ENCODE measurements around the gene ANKRD65. TPM values are rescaled to one million over a fixed set of nuclear protein-coding genes. Genes with fewer than 3 reads are reported as not detected.
"Not testable (repeated sequence)": the region's sequence is repeated elsewhere in the genome, so short reads cannot be mapped to it uniquely, and the experiment has no call there.

The ANKRD65 gene
- total RNA-seq, 1 experiment from 2014 or later: not detected

- no peak for TF ChIP-seq SIN3A (IDR thresholded peaks at IDR 0.05; ENCODE audit: low read depth)
- TF ChIP-seq CBX3 (IDR thresholded peaks at IDR 0.05; ENCODE audit: low read depth): no peak
- TF ChIP-seq SP1 (IDR thresholded peaks at IDR 0.05; ENCODE audit: low read depth): no peak
- no peak for TF ChIP-seq ELF1 (IDR thresholded peaks at IDR 0.05; ENCODE audit: borderline replicate concordance, low read depth)
- TF ChIP-seq FOSL1 (IDR thresholded peaks at IDR 0.05; ENCODE audit: low read depth): no peak
These were observed 33.7 kb downstream of the ANKRD65 start (continued) for GRCh38 chr1:1387098-1388077.

DNA sequence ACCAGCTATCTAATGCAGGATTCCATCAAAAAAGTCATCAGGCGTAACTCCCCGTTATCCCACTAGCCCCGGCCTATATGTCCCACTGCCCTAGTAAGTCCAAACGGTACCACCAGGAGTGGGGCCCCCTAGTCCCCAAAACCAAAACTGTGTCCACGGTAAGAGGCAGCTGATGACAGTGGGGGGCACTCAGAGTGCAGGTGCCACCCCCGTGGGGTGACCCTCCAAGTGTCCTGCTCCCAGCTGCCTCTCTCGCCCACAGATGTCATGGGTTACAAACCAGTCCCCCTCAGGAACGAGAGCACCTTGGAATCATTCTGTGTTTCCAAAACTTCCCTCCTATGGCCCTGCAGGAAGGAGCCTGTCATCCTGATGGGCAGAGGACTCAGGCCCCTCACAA lies 35.1 kb downstream of the ANKRD65 start:
- Histone ChIP-seq H4K20me1 (ENCODE audit: insufficient read depth) (no peaks in the 10 kb centered on the region), H2AFZ (ENCODE audit: low read depth, low read length, poor library complexity, severe bottlenecking) (no peak overlapping the region), H3K9me2 (ENCODE audit: insufficient read depth) (no peaks in the 10 kb centered on the region), H3K4me1 (ENCODE audit: control insufficient read depth in 1 of 2, insufficient read depth in 2 of 2, low read length in 2 of 2) (no peaks in the 10 kb centered on the region), H3K9me3 (ENCODE audit: control insufficient read depth in 1 of 2, insufficient read depth in 1 of 2, low read depth in 1 of 2, low read length in 2 of 2) (no peaks in the 10 kb centered on the region), H3K27me3 (ENCODE audit: insufficient read depth, low read length) (no peaks in the 10 kb centered on the region), H3K27ac (ENCODE audit: low read depth, low read length) (no peak overlapping the region), H3K79me2 (ENCODE audit: insufficient read depth, low read length) (peaks cover 17% of the 10 kb centered on the region; the same call in 1 of the 2 replicates), H3K9ac (ENCODE audit: low read length) (no peak overlapping the region), H3K4me2 (ENCODE audit: low read length) (no peak overlapping the region), H3K4me3 (replicated peaks in 1 of 2; ENCODE audit: low read depth in 1 of 2, low read length in 2 of 2) (no peak overlapping the region), H3K36me3 (ENCODE audit: control insufficient read depth in 1 of 2, insufficient read depth in 2 of 2, low read length in 2 of 2) (peaks cover 38 to 47% of the 10 kb centered on the region in 2 experiments)
- no peak for TF ChIP-seq CBX3 (IDR thresholded peaks at IDR 0.05; ENCODE audit: low read depth)
- TF ChIP-seq POLR2A (IDR thresholded peaks at IDR 0.05; ENCODE audit: borderline replicate concordance, extremely low read depth, insufficient read depth, insufficient read length): no peak
- TF ChIP-seq ELF1 (IDR thresholded peaks at IDR 0.05; ENCODE audit: borderline replicate concordance, low read depth): no peak
- no peak for TF ChIP-seq EGR1 (IDR thresholded peaks at IDR 0.05; ENCODE audit: low read depth)
- TF ChIP-seq RAD21 (IDR thresholded peaks at IDR 0.05; ENCODE audit: low read depth): no peak
- no peak for TF ChIP-seq SRF (IDR thresholded peaks at IDR 0.05; ENCODE audit: low read depth)
- TF ChIP-seq EZH2 (IDR thresholded peaks at IDR 0.05): no peak
- TF ChIP-seq SIN3A (IDR thresholded peaks at IDR 0.05; ENCODE audit: low read depth): no peak
- TF ChIP-seq, protein P1, sequence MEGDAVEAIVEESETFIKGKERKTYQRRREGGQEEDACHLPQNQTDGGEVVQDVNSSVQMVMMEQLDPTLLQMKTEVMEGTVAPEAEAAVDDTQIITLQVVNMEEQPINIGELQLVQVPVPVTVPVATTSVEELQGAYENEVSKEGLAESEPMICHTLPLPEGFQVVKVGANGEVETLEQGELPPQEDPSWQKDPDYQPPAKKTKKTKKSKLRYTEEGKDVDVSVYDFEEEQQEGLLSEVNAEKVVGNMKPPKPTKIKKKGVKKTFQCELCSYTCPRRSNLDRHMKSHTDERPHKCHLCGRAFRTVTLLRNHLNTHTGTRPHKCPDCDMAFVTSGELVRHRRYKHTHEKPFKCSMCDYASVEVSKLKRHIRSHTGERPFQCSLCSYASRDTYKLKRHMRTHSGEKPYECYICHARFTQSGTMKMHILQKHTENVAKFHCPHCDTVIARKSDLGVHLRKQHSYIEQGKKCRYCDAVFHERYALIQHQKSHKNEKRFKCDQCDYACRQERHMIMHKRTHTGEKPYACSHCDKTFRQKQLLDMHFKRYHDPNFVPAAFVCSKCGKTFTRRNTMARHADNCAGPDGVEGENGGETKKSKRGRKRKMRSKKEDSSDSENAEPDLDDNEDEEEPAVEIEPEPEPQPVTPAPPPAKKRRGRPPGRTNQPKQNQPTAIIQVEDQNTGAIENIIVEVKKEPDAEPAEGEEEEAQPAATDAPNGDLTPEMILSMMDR (IDR thresholded peaks at IDR 0.05 in 2 of 3, conservative IDR thresholded peaks at IDR 0.05 in 1 of 3; ENCODE audit: borderline replicate concordance in 1 of 3, insufficient read depth in 1 of 3, low read depth in 2 of 3, low read length in 2 of 3): no peak
- no peak for TF ChIP-seq ZFX (IDR thresholded peaks at IDR 0.05)
- no peak for TF ChIP-seq ZBTB33 (IDR thresholded peaks at IDR 0.05; ENCODE audit: extremely low read depth, insufficient replicate concordance, low read length)
- no peak for TF ChIP-seq POLR2AphosphoS5 (IDR thresholded peaks at IDR 0.05; ENCODE audit: low read depth, low read length)
- RAD21 ChIA-PET (ENCODE audit: low non-redundant PET in 1 of 2, low total read pairs in 2 of 2, uncharacterized antibody in 2 of 2, unreplicated experiment in 2 of 2): no interaction called here
- CTCF ChIA-PET: no interaction called here
- POLR2A ChIA-PET: no interaction called here
- DNase-seq (ENCODE audit: low read depth, low spot score): no peak
- no peak; the same call in 1 of the 2 replicates for ATAC-seq
- no TSS peak for BruUV-seq (replicated peaks)
- intact Hi-C loops (cut with micrococcal nuclease): no loop called here

GRCh38 chr1:1385339-1385738 lies 35.7 kb downstream of the ANKRD65 start:
- DNase-seq (ENCODE audit: low read depth, low spot score); H4K20me1 ChIP-seq (ENCODE audit: insufficient read depth); CTCF ChIA-PET; H3K9ac ChIP-seq (ENCODE audit: low read length); H3K4me1 ChIP-seq (ENCODE audit: control insufficient read depth in 1 of 2, insufficient read depth in 2 of 2, low read length in 2 of 2); H3K4me3 ChIP-seq (replicated peaks in 1 of 2; ENCODE audit: low read depth in 1 of 2, low read length in 2 of 2); H3K9me3 ChIP-seq (ENCODE audit: control insufficient read depth in 1 of 2, insufficient read depth in 1 of 2, low read depth in 1 of 2, low read length in 2 of 2); POLR2A ChIA-PET; H3K9me2 ChIP-seq (ENCODE audit: insufficient read depth); RAD21 ChIA-PET (ENCODE audit: low non-redundant PET in 1 of 2, low total read pairs in 2 of 2, uncharacterized antibody in 2 of 2, unreplicated experiment in 2 of 2); H3K27me3 ChIP-seq (ENCODE audit: insufficient read depth, low read length); intact Hi-C loops (cut with micrococcal nuclease); H3K27ac ChIP-seq (ENCODE audit: low read depth, low read length); H3K4me2 ChIP-seq (ENCODE audit: low read length); ATAC-seq; BruUV-seq (replicated peaks); H2AFZ ChIP-seq (ENCODE audit: low read depth, low read length, poor library complexity, severe bottlenecking): not testable (repeated sequence)
- Histone ChIP-seq H3K79me2 (ENCODE audit: insufficient read depth, low read length) (peaks cover 11% of the 10 kb centered on the region; the same call in 1 of the 2 replicates), H3K36me3 (ENCODE audit: control insufficient read depth in 1 of 2, insufficient read depth in 2 of 2, low read length in 2 of 2) (peaks cover 33 to 41% of the 10 kb centered on the region in 2 experiments)
